ENCODE data around the gene CNTNAP3B.
"Not testable (repeated sequence)": the region's sequence is repeated elsewhere in the genome, so short reads cannot be mapped to it uniquely, and the experiment has no call there.

Gene CNTNAP3B

DNA sequence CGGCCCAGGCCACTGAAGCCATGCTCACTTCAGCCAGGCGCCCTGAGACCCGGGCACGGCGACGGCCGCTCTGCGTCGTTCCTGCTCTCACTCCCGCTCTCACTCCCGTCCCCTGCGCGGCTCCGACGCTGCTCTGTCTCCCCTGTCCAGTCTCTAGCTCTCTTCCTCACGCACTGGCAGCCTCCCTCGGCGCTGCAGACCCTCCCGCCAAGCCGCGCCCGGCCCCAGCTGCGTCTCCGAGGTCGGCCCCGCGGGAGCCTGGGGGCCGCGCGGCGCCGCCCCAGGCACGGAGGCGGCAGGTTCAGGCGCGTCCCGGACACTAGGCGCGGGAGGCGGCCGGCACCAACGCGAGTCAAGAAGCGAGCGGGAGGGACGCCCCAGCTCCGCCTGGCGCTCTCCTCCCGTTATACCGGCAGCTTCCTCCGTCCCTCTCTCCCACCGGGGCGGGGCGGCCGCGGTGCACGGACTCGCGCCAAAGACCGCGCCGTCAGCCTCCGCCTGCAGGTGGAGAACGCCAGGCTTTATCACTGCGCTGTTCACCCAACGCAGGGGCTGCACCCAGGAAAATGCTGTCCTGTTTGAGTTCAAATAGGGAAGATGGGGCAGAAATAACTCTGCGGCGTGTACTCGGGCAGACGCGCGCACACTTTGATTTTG lies at the start of gene CNTNAP3B:
CNTNAP3B (minus strand) TSS at position 354 of the 657 bp plus-strand sequence; CDS start at position 22, 332 bp downstream.
- not testable (repeated sequence) for DNase-seq

DNA sequence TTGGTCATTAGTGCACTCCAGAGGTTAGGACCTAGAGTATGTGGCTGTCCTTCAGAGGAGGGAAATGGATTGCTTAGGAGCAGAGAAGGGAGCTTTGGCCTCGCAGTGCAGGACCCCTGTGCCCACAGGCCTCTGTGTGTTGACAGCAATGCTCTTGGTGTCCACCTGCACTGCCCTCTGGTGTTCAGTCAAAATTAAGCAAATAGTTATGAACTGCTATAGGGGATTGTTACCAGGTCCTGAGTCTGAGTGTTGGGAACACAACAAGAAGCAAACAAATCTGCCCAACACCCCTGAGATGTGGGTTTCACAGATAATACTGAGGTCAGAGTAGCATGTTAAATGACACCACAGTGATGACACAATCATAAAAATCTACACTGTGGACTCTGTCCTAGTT lies 31.1 kb upstream of the CNTNAP3B start:
- not testable (repeated sequence) for DNase-seq

DNA sequence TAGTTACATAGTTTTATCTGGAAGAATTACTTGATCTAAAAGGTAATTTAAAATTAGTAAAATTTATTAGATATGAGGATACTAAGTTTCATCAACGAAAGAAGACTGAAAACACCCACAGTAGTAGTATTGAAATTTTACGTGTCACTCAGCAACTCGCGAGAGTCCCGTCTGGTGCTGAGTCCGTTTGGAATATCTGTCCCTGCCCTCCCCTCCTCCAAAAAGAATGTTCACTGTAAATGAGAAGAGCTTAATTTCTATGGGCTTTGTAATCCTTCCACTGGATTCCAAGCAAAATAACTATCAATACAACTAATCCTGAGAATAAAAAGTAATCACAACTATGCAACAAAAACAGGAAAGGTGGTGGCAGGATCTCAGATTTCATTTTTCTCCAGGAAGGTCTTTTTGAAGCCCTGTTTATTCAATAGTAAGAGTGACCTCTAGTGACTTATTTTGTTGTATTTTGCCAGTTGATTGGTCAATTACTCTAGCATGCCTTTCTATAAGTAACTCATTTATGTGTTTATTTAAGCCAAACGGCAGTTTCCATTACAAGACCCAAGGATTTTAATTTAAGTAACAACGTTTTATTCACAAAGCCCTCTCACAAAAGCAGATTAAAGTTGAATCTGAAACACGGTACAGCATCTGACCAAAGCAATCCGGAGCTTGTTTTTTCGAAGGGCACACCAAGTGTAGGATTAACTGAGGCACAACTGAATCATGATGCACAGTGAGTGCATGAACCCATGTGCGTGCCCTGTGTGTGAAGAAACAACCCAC lies 2.0 kb downstream of the CNTNAP3B start:
- DNase-seq: not testable (repeated sequence)

DNA sequence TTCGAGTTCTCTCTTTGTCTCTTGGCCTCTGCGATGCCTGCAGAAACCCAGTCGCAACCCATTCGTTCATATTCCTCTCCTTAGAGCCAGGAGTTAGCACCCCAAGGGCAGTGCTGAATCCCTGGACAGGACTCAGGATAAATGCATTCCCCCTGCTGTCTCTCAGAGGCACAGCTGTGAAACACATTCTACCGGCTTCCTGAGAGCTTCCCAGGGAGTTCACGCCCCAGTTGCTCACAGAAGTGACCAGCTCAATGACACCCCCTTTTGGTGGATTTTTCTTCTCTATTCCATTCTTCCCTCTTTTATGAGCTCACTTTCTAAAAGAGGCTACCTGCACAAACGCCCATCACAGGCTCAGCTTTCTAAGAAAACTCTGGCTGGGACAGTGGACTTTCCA lies 8.2 kb downstream of the CNTNAP3B start:
- not testable (repeated sequence) for DNase-seq

- DNase-seq: not testable (repeated sequence)
Measured at GRCh38 chr9:42095929-42096328, 33.3 kb downstream of the CNTNAP3B start.

DNA sequence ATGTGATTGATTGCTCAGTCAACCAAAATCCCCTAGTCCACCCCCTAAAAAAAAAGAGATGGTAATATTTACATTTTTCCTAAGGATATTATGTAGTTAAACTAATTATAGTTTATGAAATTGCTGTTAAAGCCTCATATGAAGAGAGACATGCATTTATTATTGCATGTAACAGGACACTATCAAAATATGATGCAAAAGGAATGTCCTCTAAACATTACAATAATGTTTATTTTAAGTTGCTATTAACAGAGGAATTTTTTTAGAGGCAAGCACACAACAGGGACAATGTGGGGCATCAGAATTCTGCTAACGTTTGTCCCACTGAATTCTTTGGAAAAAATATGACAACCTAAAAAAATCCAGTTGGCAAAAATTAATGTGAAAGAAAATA lies 44.7 kb downstream of the CNTNAP3B start:
- DNase-seq: not testable (repeated sequence)

DNA sequence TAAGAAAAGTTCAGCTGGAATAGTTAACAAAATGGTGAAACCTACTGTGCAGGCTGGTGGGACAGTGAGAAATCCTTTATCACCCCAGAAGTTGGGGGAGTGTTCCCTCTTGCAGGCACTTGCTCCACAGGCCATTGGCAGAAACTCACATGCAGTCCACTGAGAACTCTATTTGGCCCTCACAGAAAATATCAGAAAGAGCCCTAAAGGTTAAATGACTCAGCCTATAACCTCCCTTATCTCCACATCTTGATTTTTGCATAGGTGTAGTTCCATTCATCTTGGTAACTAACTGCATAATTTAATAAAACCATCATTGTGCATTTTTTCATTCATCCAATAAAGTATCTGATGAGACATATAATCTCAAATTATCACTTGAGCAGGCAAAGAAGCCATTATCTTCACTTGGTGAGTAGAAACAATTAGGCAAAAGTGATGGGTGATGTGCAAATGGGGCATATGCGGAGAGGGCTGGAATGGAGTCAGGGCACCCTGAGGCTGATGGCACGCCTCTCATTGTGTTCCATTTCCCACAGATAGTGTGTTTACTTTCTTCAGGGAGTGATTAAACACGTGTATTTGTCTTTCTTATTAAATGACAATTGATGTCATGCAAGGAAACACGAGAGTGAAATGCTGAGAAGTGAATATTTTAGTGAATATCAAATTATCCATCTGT lies 45.2 kb downstream of the CNTNAP3B start:
- DNase-seq: not testable (repeated sequence)

- not testable (repeated sequence) for DNase-seq
Measured at GRCh38 chr9:42080376-42080775, 48.9 kb downstream of the CNTNAP3B start.

DNA sequence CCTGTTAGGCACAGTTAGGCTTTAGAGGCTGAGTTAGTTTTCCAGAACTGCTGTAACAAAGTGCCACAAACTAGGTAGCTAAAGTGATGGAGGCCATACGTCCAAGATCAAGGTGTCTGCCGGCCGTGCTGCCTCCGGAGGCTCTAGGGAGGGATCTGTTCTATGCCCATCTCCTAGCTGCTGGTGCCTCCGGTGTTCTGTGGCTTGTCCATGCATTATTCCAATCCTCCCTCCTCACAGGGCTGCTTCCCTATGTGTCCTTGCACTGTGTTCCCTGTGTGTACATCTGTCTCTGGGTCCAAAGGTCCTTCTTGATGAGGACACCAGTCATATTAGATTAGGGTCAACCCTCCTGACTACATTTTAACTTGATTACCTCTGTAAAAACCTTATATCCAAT lies 54.4 kb downstream of the CNTNAP3B start:
- DNase-seq: not testable (repeated sequence)

- not testable (repeated sequence) for DNase-seq
Measured at GRCh38 chr9:42071026-42071425, 58.2 kb downstream of the CNTNAP3B start.

DNA sequence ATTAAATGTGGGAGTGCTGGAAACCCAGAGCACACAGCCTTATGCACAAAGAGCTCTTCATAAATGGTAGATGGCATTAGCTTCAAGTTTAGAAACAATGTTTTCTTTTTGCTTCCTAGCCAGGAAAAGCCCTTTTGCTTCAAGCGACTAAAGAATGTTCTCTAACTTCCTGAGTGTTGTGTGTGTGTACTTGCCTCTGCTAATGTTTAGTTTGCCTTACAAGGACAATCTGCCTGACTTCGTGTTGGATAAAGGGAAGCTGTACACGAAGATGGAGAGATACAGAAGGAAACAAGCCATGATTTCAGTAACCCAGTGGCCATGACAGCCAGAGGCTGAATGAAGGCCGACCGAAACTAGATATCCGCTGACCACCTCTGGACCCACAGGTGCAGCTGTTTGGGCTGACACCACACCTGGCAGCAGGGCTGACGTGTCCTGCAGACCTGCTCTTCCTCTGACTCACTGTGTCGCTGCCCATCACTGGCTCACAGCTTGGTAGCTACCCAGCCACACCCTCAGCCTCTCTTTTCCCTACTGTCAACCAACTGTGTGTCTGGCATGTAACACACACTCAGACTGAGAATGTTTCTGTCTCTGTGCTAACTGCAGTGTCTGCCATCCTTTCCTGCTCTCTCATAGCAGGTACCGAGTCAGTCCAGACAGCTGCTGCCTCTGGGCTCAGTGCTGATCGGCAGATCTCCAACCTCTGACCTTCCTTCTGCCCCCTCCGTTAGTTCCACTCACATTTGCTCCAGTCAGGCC lies 59.0 kb downstream of the CNTNAP3B start:
- not testable (repeated sequence) for DNase-seq

GRCh38 chr9:42053874-42054273 lies 75.4 kb downstream of the CNTNAP3B start:
- DNase-seq: not testable (repeated sequence)

- not testable (repeated sequence) for DNase-seq
Measured at GRCh38 chr9:42050701-42051100, 78.5 kb downstream of the CNTNAP3B start.

- DNase-seq: not testable (repeated sequence)
Measured at GRCh38 chr9:42044422-42045010, 84.7 kb downstream of the CNTNAP3B start.

GRCh38 chr9:42033541-42033940 lies 95.7 kb downstream of the CNTNAP3B start:
- not testable (repeated sequence) for DNase-seq

DNA sequence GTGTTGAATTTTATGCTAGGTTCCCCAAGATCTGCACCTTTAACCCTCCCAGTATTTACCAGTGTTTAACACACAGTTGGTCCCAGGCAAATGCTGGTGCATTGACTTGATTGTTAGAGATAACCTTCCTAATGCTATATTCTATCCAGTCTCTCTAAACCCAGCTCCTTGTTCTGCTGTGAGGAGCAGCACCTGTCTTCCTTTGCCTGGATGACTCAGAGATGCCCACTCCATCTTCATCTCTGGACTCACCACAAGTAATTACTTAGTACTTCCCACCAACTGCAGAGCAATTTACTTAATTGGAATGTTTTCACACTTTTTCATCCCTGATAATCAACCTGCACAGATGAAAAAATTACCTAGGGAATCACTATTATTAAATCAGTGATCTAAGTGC lies 108.6 kb downstream of the CNTNAP3B start:
- not testable (repeated sequence) for DNase-seq

GRCh38 chr9:42018220-42018922 lies 110.9 kb downstream of the CNTNAP3B start:
- DNase-seq: not testable (repeated sequence)

DNA sequence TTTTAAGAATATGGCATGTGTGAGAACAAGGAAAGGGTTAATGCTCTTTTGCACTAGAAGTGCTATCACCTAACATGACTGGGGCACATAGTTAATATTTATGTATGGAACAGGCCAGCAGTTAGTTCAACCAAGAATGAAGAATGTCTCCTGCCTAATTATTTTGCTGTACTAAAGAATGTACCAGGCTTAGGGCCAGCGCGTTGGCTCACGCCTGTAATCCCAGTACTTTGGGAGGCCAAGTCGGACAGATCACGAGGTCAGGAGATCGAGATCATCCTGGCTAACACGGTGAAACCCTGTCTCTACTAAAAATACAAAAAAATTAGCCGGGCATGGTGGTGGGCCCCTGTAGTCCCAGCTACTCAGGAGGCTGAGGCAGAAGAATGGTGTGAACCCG lies 114.9 kb downstream of the CNTNAP3B start:
- not testable (repeated sequence) for DNase-seq

GRCh38 chr9:41991607-41992006 lies 137.6 kb downstream of the CNTNAP3B start:
- DNase-seq: not testable (repeated sequence)

DNA sequence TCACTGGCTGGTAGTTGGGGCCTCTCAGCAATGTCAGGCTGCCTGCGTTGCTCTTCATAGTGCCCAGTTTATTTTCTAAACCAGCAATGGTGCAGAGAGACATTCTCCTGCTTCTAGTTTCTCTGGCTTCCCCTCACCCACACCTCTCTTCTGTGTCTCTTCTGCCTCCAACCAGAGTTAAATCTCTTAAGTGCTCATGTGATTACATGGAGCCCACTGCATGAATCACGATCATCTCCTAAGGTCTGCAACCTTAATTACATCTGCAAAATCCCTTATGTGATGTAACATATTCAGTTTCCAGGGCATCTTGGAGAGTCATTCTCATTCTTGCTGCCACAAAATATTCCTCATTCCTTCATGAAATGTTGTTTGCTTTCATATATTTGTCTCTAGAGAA lies 149.0 kb downstream of the CNTNAP3B start:
- not testable (repeated sequence) for DNase-seq

- DNase-seq: not testable (repeated sequence)
Measured at GRCh38 chr9:41977965-41978600, 151.1 kb downstream of the CNTNAP3B start.

Measured in CD4-positive, alpha-beta T cell treated with Interleukin-10 for 1 hour (primary cell).